Measurements from ENCODE around the gene EFHC1. TPM values are rescaled to one million over a fixed set of nuclear protein-coding genes. Genes with fewer than 3 reads are reported as not detected.
"Not testable (repeated sequence)": the region's sequence is repeated elsewhere in the genome, so short reads cannot be mapped to it uniquely, and the experiment has no call there.

EFHC1 gene
- total RNA-seq, 2 donors from 2014 or later = 11.5 to 17.4 TPM

GRCh38 chr6:52384145-52384766, 35.9 kb upstream of the EFHC1 start:
- no peak for ATAC-seq
- no peaks in the 10 kb centered on the region for H3K36me3 ChIP-seq (replicated peaks in 1 of 2; ENCODE audit: insufficient read depth in 1 of 2, low read depth in 2 of 2)
- no peak overlapping the region for H3K4me3 ChIP-seq
- intact Hi-C loops (cut with DNase I) = no loop called here
- no peak for TF ChIP-seq POLR2A (IDR thresholded peaks at IDR 0.05)
- TF ChIP-seq, protein P1, sequence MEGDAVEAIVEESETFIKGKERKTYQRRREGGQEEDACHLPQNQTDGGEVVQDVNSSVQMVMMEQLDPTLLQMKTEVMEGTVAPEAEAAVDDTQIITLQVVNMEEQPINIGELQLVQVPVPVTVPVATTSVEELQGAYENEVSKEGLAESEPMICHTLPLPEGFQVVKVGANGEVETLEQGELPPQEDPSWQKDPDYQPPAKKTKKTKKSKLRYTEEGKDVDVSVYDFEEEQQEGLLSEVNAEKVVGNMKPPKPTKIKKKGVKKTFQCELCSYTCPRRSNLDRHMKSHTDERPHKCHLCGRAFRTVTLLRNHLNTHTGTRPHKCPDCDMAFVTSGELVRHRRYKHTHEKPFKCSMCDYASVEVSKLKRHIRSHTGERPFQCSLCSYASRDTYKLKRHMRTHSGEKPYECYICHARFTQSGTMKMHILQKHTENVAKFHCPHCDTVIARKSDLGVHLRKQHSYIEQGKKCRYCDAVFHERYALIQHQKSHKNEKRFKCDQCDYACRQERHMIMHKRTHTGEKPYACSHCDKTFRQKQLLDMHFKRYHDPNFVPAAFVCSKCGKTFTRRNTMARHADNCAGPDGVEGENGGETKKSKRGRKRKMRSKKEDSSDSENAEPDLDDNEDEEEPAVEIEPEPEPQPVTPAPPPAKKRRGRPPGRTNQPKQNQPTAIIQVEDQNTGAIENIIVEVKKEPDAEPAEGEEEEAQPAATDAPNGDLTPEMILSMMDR (IDR thresholded peaks at IDR 0.05) = no peak
- WGBS, 2 donors = 86 to 88% methylated on average over 2 of the region's 2 CpGs
- no peaks in the 10 kb centered on the region for H3K9me3 ChIP-seq
- no peak for DNase-seq
- no peaks in the 10 kb centered on the region for H3K27me3 ChIP-seq
- peaks cover 16% of the 10 kb centered on the region for H3K4me1 ChIP-seq
- no peak overlapping the region for H3K27ac ChIP-seq

- DNase-seq (no peak), ATAC-seq (no peak)
- no peaks in the 10 kb centered on the region for H3K36me3 ChIP-seq (replicated peaks in 1 of 2; ENCODE audit: insufficient read depth in 1 of 2, low read depth in 2 of 2)
- H3K4me3 ChIP-seq = no peak overlapping the region
- peaks cover 24% of the 10 kb centered on the region for H3K4me1 ChIP-seq
- 91 to 93% methylated on average over 4 of the region's 4 CpGs for WGBS, 2 donors
- intact Hi-C loops (cut with DNase I) = no loop called here
- no peaks in the 10 kb centered on the region for H3K9me3 ChIP-seq
- no peak overlapping the region for H3K27ac ChIP-seq
- TF ChIP-seq POLR2A (IDR thresholded peaks at IDR 0.05) = no peak
- TF ChIP-seq, protein P1 (IDR thresholded peaks at IDR 0.05) = no peak
- H3K27me3 ChIP-seq = no peaks in the 10 kb centered on the region
Observed at GRCh38 chr6:52385074-52385473, 35.1 kb upstream of the EFHC1 start.

DNA sequence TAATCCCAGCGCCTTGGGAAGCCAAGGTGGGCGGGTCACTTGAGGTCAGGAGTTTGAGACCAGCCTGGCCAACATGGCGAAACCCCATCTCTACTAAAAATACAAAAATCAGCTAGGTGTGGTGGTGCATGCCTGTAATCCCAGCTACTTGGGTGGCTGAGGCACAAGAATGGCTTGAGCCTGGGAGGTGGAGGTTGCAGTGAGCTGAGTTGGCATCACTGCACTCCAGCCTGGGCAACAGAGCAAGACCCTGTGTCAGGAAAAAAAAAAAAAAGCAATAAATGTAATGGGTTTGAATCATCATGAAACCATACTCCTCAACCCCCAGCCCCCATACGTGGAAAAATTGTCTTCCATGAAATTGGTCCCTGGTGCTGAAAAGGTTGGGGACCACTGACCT, 32.0 kb upstream of the EFHC1 start:
- intact Hi-C loops (cut with DNase I); H3K27me3 ChIP-seq; H3K4me3 ChIP-seq; DNase-seq; ATAC-seq; H3K9me3 ChIP-seq; H3K36me3 ChIP-seq (replicated peaks in 1 of 2; ENCODE audit: insufficient read depth in 1 of 2, low read depth in 2 of 2): not testable (repeated sequence)
- 68 to 72% methylated on average over 4 of the region's 4 CpGs for WGBS, 2 donors
- peaks cover 31% of the 10 kb centered on the region for H3K4me1 ChIP-seq
- H3K27ac ChIP-seq = peak overlapping the region in 3 of 4 donors; percentile 22 to 69 (median 67)

GRCh38 chr6:52388790-52389189, 31.4 kb upstream of the EFHC1 start:
- 69 to 76% methylated on average over 4 of the region's 4 CpGs for WGBS, 2 donors
- peaks cover 31% of the 10 kb centered on the region for H3K4me1 ChIP-seq
- H3K27ac ChIP-seq = peak overlapping the region; percentile 22 to 69 (median 58)

DNA sequence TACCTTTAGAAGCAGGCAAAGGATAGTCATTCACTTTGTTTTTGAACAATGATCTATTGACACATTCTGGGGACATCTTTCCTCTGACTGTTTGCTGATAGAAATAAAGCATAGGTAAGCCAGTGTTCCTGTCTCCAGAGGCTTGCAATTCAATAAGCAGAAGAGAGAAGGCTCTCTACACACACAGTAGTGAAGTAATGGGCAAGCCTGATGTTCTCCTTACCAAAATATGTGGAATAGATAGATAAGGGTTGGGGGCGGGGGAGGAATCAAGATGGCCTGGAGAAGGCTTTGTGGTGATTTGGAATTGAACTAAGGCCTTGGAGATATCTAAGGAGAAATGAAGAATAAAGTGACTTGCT, 30.9 kb upstream of the EFHC1 start:
- WGBS, 2 donors = 15 to 50% methylated on average over 1 of the region's 1 CpG
- TF ChIP-seq, protein P1 (IDR thresholded peaks at IDR 0.05) = no peak
- no peak for TF ChIP-seq POLR2A (IDR thresholded peaks at IDR 0.05)
- H3K4me3 ChIP-seq = no peak overlapping the region
- H3K4me1 ChIP-seq = peaks cover 31% of the 10 kb centered on the region
- H3K36me3 ChIP-seq (replicated peaks in 1 of 2; ENCODE audit: insufficient read depth in 1 of 2, low read depth in 2 of 2) = no peaks in the 10 kb centered on the region
- ATAC-seq (peak; percentile 47), DNase-seq (peak in 1 of 4 donors; percentile 5)
- H3K27ac ChIP-seq = peak overlapping the region; percentile 22 to 69 (median 58)
- H3K27me3 ChIP-seq = no peaks in the 10 kb centered on the region
- no peaks in the 10 kb centered on the region for H3K9me3 ChIP-seq
- intact Hi-C loops (cut with DNase I) = no loop called here

More at GRCh38 chr6:52388790-52389189, 31.4 kb upstream of the EFHC1 start:
- DNase-seq (no peak), ATAC-seq (no peak)
- H3K9me3 ChIP-seq = no peaks in the 10 kb centered on the region
- H3K36me3 ChIP-seq (replicated peaks in 1 of 2; ENCODE audit: insufficient read depth in 1 of 2, low read depth in 2 of 2) = no peaks in the 10 kb centered on the region
- intact Hi-C loops (cut with DNase I) = no loop called here
- TF ChIP-seq, protein P1 (IDR thresholded peaks at IDR 0.05) = no peak
- no peak for TF ChIP-seq POLR2A (IDR thresholded peaks at IDR 0.05)
- H3K27me3 ChIP-seq = no peaks in the 10 kb centered on the region
- no peak overlapping the region for H3K4me3 ChIP-seq
